Measurements from ENCODE around the gene BAIAP3. TPM values are rescaled to one million over a fixed set of nuclear protein-coding genes. Genes with fewer than 3 reads are reported as not detected.

BAIAP3 gene
- polyA plus RNA-seq, 1 donor from 2014 or later = 65.2 TPM

- H3K9ac ChIP-seq (ENCODE audit: low read length) = no peak overlapping the region
- H3F3A ChIP-seq (ENCODE audit: insufficient read depth, low read length, poor library complexity, severe bottlenecking) = no peaks in the 10 kb centered on the region
- H3K4me3 ChIP-seq (ENCODE audit: low read length) = peak overlapping the region; percentile 51
- H3K36me3 ChIP-seq (ENCODE audit: insufficient read depth, low read length) = no peaks in the 10 kb centered on the region
- H4K20me1 ChIP-seq (ENCODE audit: insufficient read depth) = no peaks in the 10 kb centered on the region
- no peak overlapping the region for H3K27ac ChIP-seq (ENCODE audit: low read length)
- H3K4me2 ChIP-seq (ENCODE audit: low read length) = no peak overlapping the region
- H3K9me3 ChIP-seq (ENCODE audit: low read length) = no peaks in the 10 kb centered on the region
- H3K79me2 ChIP-seq (replicated peaks; ENCODE audit: insufficient read depth, low read length) = no peaks in the 10 kb centered on the region
- H3K9me2 ChIP-seq (ENCODE audit: insufficient read depth, low read length) = no peaks in the 10 kb centered on the region
- H2AFZ ChIP-seq (ENCODE audit: low read depth, low read length) = no peak overlapping the region
- TF ChIP-seq SMC3 (conservative IDR thresholded peaks at IDR 0.05; ENCODE audit: poor library complexity) (no peak), CTCF (IDR thresholded peaks at IDR 0.05; ENCODE audit: poor library complexity, severe bottlenecking) (no peak), EP300 (conservative IDR thresholded peaks at IDR 0.05; ENCODE audit: poor library complexity, severe bottlenecking) (no peak)
- no peaks in the 10 kb centered on the region for H3K27me3 ChIP-seq (ENCODE audit: insufficient read depth, low read depth, low read length)
These were observed 10.2 kb downstream of the BAIAP3 start for GRCh38 chr16:1343428-1344242.

- no peak overlapping the region for H3K4me3 ChIP-seq (ENCODE audit: low read length)
- no peaks in the 10 kb centered on the region for H3K9me2 ChIP-seq (ENCODE audit: insufficient read depth, low read length)
- H2AFZ ChIP-seq (ENCODE audit: low read depth, low read length) = no peak overlapping the region
- TF ChIP-seq CTCF (IDR thresholded peaks at IDR 0.05; ENCODE audit: poor library complexity, severe bottlenecking) (no peak), POLR2AphosphoS5 (IDR thresholded peaks at IDR 0.05) (no peak), SMC3 (conservative IDR thresholded peaks at IDR 0.05; ENCODE audit: poor library complexity) (no peak), REST (IDR thresholded peaks at IDR 0.05; ENCODE audit: borderline replicate concordance) (no peak), RAD21 (conservative IDR thresholded peaks at IDR 0.05) (no peak), TAF1 (IDR thresholded peaks at IDR 0.05; ENCODE audit: low read depth) (no peak), MXI1 (conservative IDR thresholded peaks at IDR 0.05; ENCODE audit: poor library complexity, severe bottlenecking) (no peak), EP300 (conservative IDR thresholded peaks at IDR 0.05; ENCODE audit: poor library complexity, severe bottlenecking) (no peak), EZH2 (IDR thresholded peaks at IDR 0.05; ENCODE audit: borderline replicate concordance, insufficient read depth, low read length, poor library complexity, severe bottlenecking) (no peak)
- H4K20me1 ChIP-seq (ENCODE audit: insufficient read depth) = no peaks in the 10 kb centered on the region
- no peaks in the 10 kb centered on the region for H3K79me2 ChIP-seq (replicated peaks; ENCODE audit: insufficient read depth, low read length)
- H3K27me3 ChIP-seq (ENCODE audit: insufficient read depth, low read depth, low read length) = no peaks in the 10 kb centered on the region
- no peak overlapping the region for H3K4me2 ChIP-seq (ENCODE audit: low read length)
- no peaks in the 10 kb centered on the region for H3K9me3 ChIP-seq (ENCODE audit: low read length)
- H3K27ac ChIP-seq (ENCODE audit: low read length) = no peak overlapping the region
- no peak overlapping the region for H3K9ac ChIP-seq (ENCODE audit: low read length)
- H3F3A ChIP-seq (ENCODE audit: insufficient read depth, low read length, poor library complexity, severe bottlenecking) = no peaks in the 10 kb centered on the region
- H3K36me3 ChIP-seq (ENCODE audit: insufficient read depth, low read length) = no peaks in the 10 kb centered on the region
These were observed 11.1 kb downstream of the BAIAP3 start for GRCh38 chr16:1344499-1344898.

All from neural cell (in vitro differentiated cells).